NCI-H526 treated with DMSO at 0.1 percent for 48 hours (cell line): Measurements from ENCODE around the gene TRAF4.
"Not testable (repeated sequence)": the region's sequence is repeated elsewhere in the genome, so short reads cannot be mapped to it uniquely, and the experiment has no call there.

Experiments used
- DNase-seq: peaks from one replicate; lab custom pipeline; 2025; lab: John Stamatoyannopoulos, UW

TRAF4 gene

GRCh38 chr17:28715217-28715616, 28.6 kb upstream of the TRAF4 start:
- no peak for DNase-seq

GRCh38 chr17:28716740-28717577, 26.9 kb upstream of the TRAF4 start:
- peak; percentile 22 for DNase-seq

GRCh38 chr17:28717578-28718332, 26.1 kb upstream of the TRAF4 start, which contains the start of gene RAB34:
RAB34 (minus strand) TSS chr17:28717868; CDS start chr17:28717266, 602 bp downstream.
- DNase-seq, result peak; percentile 88

GRCh38 chr17:28718333-28719020, 25.3 kb upstream of the TRAF4 start:
- no peak for DNase-seq

GRCh38 chr17:28719021-28719433, 24.8 kb upstream of the TRAF4 start:
- DNase-seq, result no peak

- DNase-seq, result no peak
Measured at GRCh38 chr17:28720247-28720996, 23.4 kb upstream of the TRAF4 start.

GRCh38 chr17:28720997-28721329, 22.8 kb upstream of the TRAF4 start:
- not testable (repeated sequence) for DNase-seq

GRCh38 chr17:28722417-28723158, 21.2 kb upstream of the TRAF4 start:
- no peak for DNase-seq

- DNase-seq, result no peak
Measured at GRCh38 chr17:28723159-28723835, 20.5 kb upstream of the TRAF4 start.

GRCh38 chr17:28723836-28724499, 19.8 kb upstream of the TRAF4 start:
- not testable (repeated sequence) for DNase-seq

GRCh38 chr17:28724500-28725165, 19.2 kb upstream of the TRAF4 start:
- no peak for DNase-seq

- DNase-seq, result peak; percentile 83
Measured at GRCh38 chr17:28725166-28725659, 18.6 kb upstream of the TRAF4 start.

- DNase-seq, result peak; percentile 96
Measured at GRCh38 chr17:28725660-28726225, 18.1 kb upstream of the TRAF4 start.

- peak; percentile 84 for DNase-seq
Measured at GRCh38 chr17:28726226-28726626, 17.6 kb upstream of the TRAF4 start, which contains the start of gene TLCD1. TLCD1 (minus strand) TSS chr17:28726233; CDS start chr17:28726097, 136 bp downstream.

- DNase-seq, result peak; percentile 98
Measured at GRCh38 chr17:28726627-28727491, 17.0 kb upstream of the TRAF4 start.

- peak; percentile 97 for DNase-seq
Measured at GRCh38 chr17:28728364-28729200, 15.2 kb upstream of the TRAF4 start, which contains the start of gene NEK8. NEK8 (plus strand) TSS chr17:28728788; CDS start chr17:28728814, 26 bp downstream.

GRCh38 chr17:28729950-28730330, 13.9 kb upstream of the TRAF4 start:
- DNase-seq, result no peak
